CD4-positive, alpha-beta T cell treated with Interleukin-15 for 4 hours (primary cell): ENCODE data around the gene MBTD1.
A peak's percentile ranks its signal among the peaks of the same experiment; 100 is the strongest.
"Not testable (repeated sequence)": the region's sequence is repeated elsewhere in the genome, so short reads cannot be mapped to it uniquely, and the experiment has no call there.

Experiments used
- DNase-seq: peaks from one replicate; pipeline ENCODE4 v3.0.0-alpha.2; 2020; ENCODE audit warnings: low spot score

MBTD1 gene

DNA sequence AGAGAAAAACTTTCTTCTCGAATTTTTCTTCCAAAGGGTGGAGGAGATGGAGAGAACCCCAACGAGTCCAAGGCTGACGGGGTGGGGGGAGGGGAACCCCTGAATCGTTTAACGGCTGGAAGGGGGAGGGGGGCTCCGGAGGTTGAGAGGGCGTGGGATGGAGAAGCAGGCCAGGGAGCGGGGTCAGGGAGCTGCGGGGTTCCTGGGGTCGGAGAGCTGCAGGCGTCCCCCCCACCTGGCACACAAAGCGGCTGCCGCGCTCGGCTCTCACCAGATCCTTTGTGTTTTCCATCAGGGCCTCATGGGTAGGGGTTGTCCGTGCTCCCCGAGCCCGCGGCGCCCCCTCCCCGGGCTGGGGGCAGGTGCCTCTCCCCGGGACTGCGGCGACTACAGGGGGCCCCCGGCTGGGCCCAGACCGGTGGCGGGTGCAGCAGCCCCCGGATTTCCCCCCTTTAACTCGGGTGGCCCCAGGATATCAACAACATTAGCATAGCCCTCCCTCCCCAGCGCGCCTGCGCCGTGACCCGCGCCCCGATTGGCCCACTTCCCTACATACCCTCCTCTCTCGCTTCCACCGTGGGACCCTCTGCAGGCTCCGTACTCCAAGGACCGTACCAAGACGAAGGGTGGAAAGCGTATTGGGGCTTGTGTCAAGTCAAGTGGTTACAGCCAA, at the start of gene MBTD1:
MBTD1 (minus strand) TSS at position 486 of the 673 bp plus-strand sequence. CDS start 34,888 bp downstream, outside the sequence.
- peak; percentile 95 for DNase-seq

DNA sequence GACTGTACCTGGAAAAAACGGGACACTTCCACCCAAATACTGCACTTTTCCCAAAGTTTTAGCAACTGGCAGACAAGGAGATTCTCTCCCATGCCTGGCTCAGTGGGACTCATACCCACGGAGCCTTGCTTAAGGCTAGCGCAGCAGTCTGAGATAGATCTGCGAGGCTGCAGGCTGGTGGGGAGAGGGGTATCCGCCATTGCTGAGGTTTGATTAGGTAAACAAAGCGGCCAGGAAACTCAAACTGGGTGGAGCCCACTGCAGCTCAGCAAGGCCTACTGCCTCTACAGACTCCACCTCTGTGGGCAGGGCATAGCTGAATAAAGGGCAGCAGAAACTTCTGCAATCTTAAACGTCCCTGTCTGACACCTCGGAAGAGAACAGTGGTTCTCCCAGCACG, 45.3 kb upstream of the MBTD1 start:
- no peak for DNase-seq

DNA sequence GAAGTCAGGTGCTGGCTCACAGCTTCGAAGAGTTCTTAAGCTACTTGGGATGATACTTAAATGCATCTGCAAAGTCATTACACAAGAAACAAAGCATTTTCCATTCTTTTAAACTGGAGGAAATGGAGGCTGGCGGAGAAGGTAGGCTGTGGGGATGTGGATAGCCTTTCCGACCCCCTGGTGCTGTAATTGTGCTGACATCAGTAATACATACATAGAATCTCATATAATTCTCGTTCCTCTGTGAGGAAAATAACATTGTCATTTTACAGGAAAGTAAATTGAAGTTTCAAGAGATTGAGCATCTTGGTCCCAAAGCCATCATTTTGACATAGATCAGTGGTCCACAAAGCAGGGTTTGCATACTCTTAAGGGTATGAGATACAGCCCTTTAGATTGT, 40.0 kb upstream of the MBTD1 start:
- DNase-seq: no peak

DNA sequence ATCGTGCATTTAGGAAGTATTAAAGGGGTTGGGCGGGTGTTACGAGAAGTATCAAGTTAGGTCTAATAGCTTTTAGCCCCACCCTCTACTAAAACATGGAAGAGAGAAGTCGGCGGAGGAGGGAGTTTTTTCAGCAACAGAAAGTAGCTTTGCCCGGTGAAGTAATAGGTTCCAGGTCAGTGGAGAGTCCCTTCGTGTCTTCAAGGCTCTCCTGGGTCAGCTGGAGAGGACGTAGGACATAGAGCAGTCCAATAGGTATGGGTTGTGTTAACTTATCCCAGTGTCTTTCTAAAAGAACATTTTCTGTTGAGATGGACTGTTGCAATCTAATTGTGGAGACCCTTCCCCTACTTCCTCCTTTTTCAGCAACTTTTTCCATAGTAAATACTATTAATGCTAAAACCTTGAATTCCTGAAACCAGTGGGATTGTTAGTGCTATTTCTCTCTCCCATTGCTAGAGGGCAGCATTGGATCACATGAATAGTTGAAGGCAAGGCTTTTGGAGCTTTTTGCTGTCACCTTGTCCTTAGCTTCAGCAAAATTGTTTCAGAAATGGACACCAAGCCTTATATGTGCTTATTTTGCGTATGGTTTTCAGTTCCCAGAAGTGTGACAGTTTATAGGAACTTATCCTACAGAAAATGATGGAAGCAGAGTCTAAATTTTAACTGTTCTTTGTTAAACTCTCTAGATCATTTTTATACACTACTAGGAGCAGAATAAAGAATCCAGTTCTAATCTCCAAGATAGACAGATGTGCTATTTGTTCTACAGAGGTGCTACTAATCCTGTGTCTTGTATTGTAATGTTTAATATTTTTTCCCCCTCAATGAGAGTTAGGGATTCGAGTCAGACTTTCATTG, 38.9 kb upstream of the MBTD1 start:
- peak; percentile 25 for DNase-seq

DNA sequence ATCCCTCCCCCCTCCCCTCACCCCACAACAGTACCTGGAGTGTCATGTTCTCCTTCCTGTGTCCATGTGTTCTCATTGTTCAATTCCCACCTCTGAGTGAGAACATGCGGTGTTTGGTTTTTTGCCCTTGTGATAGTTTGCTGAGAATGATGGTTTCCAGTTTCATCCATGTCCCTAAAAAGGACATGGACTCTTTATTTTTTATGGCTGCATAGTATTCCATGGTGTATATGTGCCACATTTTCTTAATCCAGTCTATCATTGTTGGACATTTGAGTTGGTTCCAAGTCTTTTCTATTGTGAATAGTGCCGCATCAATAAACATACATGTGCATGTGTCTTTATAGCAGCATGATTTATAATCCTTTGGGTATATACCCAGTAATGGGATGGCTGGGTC, 34.5 kb upstream of the MBTD1 start:
- DNase-seq: not testable (repeated sequence)

DNA sequence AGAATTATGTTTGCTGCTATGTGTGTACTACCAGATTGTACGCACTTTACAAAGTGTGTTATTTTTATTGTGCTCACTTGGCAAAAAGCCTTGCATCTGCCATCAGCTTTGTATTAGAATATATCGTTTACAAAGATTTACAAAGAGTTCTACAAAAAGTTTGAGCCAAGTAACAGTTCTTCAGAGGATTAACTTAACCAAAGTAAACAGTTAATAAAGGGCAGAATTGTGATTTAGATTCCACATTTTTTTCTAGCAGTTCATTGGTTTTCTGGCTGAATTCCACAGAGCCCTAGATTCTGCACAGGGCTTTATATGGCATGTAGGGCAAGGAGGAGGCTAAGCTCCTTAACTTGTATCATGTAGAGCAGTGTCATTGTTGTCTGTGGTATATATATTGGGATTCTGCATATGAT, 29.9 kb upstream of the MBTD1 start:
- DNase-seq: no peak

DNA sequence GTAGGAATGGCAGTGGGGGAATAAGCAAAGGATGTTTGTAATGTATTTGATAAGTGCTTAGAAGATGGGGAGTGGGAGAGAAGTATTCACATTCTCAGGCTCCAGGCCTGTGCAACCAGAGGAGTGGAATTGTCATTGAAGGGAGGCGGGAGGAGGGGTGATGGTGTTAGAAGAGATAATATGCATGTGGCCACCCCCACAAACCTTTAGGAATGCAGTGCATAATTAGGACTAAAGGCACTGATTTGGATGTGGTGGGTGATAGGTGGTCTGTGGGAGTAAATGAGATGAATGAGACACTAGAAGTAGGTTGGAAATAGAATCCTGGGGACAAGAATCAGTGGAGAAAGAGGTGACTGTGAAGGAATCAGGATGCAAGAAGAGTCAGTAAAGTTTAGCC, 27.6 kb upstream of the MBTD1 start:
- DNase-seq: no peak

DNA sequence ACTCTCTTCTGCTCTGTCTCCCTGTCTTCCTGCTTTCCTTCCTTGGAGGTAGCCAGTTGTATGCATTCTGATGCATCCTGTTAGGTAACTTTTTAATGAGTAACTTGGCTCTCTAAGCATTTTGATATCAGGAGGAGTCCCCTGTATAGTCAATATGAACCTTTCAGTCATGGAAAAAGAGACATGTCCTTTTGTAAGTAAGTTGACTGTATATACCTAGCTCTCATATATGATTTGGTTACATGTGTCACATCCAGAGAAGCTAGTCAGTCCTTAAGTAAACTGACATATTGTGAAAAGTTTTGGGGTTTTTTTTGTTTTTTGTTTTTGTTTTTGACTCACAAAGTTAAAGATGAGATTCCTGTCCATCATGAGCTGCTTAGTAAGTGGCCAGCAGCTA, 19.3 kb upstream of the MBTD1 start:
- DNase-seq: no peak

DNA sequence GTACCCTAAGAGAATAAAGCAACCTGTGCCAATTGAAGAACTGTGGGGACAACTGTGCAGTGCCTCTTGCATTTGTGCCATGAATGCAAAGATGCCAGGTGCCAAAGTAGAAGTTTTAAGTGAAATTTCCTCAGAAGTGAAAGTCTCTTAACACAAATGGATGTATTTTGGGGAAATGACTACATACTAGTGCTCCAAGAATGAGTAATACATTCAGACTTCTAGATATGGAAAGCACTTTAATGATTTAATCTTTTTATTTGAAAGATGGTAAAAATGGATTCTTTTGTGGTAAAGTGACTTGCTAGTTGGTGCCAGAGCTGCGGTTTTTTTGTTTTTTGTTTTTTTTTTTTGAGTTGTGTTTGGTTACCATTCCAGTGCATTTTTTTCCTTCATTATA, 15.5 kb upstream of the MBTD1 start:
- DNase-seq: no peak

DNA sequence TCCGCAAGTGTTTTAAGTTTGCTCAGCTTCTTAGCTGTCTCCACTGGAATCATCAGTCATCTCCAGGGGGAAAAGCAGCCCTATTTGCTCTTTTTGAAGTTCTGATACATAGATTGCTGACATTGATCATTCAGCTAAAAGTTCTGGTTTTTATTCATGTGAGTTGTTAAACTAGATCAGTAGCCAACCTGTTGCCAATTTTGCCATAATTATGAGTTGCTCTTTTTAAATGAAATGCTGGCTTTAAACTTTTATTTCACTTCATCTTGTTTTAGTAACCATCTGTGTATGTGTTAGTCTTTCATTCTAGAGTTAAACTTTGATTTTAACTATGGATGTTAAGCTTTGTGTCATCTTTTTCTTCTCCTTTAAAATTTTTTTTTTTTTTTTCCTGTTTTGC, 13.0 kb upstream of the MBTD1 start:
- DNase-seq: no peak

DNA sequence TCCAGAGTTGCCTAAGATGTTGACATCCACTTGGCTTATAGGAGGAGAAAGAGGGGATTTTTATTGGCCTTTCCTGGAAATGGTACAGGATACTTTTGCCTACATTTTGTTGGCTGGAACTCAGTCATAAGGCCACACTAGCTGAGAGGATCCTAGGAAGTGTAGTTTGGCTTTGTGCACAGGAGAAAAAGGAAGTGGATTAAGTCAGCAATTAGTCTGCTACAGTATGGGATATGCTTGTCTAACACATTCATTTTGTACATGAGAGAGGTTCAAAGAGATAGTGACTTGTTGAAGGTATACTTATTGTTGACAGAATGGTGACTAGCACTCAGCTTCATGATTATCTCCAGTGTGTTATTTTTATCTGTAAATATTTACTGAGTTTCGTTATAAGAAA, 10.8 kb upstream of the MBTD1 start:
- no peak for DNase-seq

DNA sequence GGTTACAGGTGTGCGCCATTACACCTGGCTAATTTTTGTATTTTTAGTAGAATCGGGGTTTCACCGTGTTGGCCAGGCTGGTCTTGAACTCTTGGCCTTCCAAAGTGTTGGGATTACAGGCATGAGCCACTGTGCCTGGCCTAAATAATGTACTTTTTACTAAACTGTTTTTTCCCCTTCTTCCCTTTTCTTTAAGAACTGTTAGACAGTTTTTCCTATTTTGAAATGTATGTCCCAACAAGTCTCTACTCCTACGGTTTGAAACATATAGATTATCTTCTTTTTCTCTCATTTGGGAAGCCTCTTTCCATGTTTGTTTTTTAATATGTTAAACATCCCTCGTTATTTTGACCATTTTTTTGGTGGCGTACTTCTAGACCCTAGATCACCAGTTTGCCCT, 10.1 kb upstream of the MBTD1 start:
- no peak for DNase-seq

DNA sequence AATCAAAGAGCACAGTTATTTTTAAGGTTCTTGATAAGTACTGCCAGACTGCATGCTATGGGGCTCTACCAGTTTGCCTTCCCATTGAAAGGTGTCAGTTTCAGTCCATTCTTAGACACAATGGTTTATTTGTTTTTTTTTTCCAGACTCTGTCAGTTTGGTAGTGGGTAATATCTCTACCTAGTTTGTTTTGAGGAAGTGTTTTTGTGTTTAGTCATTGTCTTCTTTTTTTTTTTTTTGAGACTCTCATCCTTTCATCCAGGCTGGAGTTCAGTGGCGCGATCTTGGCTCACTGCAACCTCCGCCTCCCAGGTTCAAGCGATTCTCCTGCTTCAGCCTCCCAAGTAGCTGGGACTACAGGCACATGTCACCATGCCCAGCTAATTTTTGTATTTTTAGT, 4.6 kb upstream of the MBTD1 start:
- not testable (repeated sequence) for DNase-seq

DNA sequence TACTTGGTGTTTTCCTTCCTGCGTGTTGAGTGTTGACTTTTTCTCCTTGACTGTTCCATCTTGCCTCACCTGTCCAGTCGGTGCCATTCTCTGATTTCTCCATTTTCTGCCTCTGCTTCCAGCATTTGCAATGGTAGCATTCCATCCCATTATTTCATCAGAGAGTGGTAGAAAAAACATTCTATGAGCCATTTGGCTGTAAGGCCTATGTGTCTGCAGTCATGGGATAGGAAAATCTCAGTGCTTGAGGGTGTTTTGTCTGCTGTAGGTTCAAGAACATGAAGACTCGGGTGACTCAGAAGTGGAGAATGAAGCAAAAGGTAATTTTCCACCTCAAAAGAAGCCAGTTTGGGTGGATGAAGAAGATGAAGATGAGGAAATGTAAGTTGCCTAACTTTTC, 3.2 kb upstream of the MBTD1 start:
- DNase-seq: no peak

DNA sequence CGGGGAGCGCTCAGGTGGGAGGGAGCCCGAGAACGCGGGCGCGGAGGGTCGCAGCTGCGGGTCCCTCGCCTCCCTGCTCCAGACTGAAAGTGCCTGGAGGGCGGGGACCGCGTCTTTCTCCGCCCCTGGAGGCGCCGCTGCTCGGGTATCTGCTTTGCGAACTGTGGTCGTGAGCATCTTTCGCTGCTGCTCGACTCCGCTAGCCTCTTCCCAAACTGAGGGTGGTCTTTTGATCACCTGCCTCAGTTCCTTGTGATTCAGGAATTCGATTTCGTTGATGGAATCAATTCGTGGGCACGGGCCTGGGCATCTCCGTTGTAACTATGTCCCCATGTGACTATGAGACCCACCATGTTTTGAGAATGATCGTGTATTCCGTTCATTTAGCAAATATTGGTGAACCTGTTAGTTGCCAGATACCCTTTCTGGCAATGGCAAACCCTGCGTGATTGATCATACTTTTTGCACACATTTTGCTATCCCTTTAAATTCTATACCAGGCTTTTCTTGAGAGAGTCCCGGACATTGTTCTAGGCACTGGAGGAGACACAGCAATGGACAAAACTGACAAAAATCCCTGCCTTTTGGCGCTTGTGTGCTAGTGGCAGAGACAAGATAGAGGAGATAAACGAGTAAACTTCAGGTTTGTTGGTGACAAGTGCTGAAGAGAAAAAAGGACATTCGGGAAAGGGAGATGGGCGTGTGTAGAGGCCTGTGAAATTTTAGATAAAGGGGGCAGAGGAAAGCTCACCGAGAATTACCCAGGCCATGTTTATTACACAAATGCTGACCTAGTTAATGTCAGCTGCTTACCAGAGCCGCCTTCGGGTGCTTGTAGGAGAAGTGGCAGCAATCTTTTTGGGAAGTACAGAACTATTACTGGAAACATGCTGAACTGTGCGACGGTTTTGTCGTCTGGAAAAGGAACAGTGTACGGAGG, 1.4 kb upstream of the MBTD1 start:
- DNase-seq: no peak

DNA sequence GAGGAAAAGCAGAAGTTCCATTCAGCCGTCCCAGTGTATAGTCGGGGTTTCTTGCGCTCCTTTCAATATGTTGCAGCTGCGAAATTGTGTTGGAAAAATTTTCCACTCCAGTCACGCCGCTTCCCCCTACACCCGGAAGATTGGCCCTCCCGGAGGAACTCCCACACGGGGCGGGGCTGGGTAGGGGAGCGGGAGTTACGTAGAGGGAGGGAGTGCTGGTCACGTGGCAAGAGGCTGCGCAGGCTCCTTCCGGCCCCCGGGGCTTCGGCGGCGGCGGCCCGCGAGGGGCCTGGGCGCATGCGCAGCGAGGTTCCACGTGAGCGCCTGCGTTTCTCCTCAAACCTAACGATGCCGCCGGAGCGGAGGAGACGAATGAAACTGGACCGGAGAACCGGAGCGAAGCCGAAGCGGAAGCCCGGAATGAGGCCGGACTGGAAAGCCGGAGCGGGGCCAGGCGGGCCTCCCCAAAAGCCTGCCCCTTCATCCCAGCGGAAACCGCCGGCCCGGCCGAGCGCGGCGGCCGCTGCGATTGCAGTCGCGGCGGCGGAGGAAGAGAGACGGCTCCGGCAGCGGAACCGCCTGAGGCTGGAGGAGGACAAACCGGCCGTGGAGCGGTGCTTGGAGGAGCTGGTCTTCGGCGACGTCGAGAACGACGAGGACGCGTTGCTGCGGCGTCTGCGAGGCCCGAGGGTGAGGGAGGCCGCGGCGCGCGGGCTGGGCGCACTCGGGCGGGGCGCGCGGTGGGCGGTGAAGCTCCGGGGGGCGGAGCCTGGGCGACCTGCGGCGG, 581 bp upstream of the MBTD1 start, which contains the start of gene UTP18:
UTP18 (plus strand) TSS at position 310 of the 787 bp plus-strand sequence; CDS start at position 349, 39 bp downstream.
- DNase-seq: peak; percentile 96

DNA sequence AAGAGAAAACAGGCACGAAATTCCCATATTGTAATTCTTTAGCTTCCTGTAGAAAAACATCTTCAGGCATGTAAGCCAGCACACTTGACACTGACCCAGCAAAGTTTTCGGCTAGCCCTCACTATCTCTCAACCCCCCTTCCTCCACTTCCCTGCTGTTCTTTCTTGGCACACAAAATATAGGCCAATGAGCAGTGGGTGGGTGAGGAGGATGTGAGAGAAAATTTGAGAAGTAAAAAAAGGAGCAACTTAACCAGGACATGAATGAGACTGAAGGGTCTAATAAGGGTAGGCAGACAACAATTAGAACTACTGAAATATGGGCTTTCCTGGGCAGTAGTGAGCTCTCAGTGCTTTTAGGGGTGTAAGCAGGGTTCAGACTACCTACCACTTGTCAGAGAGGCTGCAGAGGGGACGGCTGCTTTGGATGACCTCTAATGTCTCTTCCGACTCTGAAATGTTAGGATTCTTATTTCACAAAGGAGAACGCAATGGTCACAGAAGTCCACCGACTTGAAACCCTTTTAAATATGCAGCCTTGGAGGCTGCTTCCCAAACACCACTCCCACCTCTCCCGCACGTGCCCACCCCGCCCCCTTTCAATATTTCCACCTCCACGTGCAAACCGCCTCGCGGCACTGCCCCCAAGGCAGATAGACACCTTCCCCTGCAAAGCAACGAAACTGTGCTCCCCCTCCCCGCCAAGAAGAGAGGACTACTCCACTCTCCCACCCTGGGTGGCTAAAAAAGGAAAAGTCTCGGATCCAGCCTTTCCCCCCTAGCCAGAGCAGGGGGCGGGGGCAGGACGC, 889 bp downstream of the MBTD1 start:
- no peak for DNase-seq

DNA sequence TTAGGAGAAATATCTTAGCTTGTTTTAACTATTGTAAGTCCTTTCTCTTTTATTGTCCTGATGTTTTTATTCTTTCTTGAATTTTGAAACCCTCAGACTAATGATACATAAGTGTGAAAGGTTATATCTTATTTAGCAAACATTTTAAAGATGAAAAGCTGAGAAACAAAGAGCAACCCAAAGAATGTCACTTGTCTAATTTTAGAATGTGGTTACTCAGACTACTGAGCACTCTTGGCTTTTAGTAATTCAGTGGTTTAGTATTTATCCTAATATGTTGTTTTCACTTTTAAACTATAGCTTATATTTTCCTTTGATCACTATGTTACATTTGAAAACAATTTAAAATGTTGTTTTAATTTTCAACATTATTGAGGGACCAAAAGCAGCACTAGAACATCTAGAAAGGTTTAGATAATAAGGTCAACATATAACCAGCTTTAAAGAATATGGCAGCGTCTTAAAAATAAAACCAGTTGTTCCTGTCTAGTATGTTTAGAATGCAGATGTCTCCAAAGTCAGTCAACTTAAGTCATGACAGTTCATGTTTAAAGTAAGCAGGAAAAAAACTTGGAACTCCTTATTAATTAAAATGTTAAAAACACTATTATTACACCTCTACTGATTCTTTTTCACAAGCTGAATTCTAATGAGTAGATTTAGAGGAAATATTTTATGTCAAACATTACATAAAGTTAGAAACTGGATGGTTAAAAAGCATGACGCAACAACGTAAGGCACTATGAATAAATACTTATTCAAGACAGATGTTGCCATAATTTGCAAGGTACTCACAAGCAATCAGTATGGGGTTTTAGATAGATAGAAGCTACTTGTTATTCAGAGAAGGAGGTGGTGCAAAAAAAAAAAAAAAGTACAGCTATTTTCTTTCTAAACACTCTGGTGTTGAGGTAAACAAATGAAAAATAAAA, 2.4 kb downstream of the MBTD1 start:
- no peak for DNase-seq

DNA sequence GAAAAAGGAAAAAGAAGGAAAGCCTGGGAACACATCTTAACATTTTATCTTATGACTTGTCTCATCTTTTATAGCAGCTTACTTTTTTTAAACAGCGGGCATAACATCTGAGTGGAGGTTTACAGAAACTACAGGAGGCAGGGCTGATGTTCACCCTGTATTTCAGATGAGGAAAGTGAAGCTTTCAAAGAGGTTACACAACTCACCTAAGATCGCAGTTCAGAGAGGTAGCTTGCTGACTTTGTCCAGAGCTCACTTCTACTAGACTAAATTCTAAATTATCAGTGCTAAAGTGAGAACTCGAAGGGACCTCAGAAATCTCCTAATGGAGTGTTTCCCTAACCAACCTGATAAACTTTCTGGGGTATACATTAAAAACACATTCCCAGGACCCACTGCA, 3.7 kb downstream of the MBTD1 start:
- no peak for DNase-seq
